ENCODE results near the gene FYN. TPM values are rescaled to one million over a fixed set of nuclear protein-coding genes. Genes with fewer than 3 reads are reported as not detected.
"Not testable (repeated sequence)": the region's sequence is repeated elsewhere in the genome, so short reads cannot be mapped to it uniquely, and the experiment has no call there.

The FYN gene
- total RNA-seq, 2 donors from 2014 or later = 78.9 to 98.7 TPM

DNA sequence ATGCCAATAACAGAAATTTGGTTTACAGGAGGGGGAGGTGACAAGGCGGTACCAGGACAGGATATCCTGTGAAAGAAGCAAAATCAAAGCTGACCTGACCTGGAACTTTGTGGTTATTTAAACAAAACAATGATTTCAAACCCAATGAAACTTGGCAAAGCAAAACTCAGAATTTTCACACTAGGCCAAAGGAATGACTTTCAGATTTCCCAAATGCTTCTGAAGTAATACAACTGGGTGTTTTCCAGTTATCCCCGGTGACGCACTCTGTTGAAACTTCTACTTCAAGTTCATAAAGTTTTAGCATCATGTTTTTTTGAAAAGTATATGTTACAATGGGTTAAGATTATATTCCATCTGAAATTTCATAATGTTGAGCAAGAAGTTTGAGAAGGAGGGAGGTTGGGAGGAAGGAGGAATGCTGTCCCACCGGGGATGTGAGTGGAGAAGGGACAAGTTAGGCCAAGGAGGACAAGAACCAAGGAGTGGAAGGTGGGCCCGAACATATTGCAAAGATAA is 189.4 kb downstream of the FYN start:
- Histone ChIP-seq H3K9me3 (no peaks in the 10 kb centered on the region), H3K36me3 (peaks cover 8% of the 10 kb centered on the region), H3K27me3 (no peaks in the 10 kb centered on the region), H3K4me3 (no peak overlapping the region), H3K4me1 (peaks cover 0 to 52% of the 10 kb centered on the region in 2 donors), H3K27ac (peak overlapping the region; percentile 72 to 82)
- TF ChIP-seq, protein P1, sequence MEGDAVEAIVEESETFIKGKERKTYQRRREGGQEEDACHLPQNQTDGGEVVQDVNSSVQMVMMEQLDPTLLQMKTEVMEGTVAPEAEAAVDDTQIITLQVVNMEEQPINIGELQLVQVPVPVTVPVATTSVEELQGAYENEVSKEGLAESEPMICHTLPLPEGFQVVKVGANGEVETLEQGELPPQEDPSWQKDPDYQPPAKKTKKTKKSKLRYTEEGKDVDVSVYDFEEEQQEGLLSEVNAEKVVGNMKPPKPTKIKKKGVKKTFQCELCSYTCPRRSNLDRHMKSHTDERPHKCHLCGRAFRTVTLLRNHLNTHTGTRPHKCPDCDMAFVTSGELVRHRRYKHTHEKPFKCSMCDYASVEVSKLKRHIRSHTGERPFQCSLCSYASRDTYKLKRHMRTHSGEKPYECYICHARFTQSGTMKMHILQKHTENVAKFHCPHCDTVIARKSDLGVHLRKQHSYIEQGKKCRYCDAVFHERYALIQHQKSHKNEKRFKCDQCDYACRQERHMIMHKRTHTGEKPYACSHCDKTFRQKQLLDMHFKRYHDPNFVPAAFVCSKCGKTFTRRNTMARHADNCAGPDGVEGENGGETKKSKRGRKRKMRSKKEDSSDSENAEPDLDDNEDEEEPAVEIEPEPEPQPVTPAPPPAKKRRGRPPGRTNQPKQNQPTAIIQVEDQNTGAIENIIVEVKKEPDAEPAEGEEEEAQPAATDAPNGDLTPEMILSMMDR (IDR thresholded peaks at IDR 0.05) = no peak
- DNase-seq (ENCODE audit: low spot score) = peak; percentile 88

DNA sequence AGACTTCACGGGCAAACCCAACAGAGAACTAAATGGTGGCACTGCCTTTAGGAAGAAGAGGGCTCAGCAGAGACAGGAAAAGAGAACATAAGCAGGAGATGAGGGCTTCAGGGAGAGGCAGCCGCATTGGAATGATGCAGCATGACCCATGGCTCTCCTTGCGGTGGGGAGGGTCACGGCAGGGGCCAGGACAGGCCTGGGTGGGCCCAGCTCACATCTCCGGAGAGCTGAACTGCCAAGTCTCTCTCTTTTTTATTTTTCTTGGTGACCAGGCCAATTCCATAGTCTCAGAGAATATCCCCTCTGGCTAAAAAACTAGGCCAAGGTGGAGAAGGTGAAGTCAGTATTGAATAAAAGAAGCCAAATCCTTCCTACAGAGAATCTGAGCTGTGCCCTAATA is 190.1 kb downstream of the FYN start:
- Histone ChIP-seq H3K9me3 (no peaks in the 10 kb centered on the region), H3K4me3 (no peak overlapping the region), H3K27me3 (no peaks in the 10 kb centered on the region), H3K4me1 (peaks cover 0 to 52% of the 10 kb centered on the region in 2 donors), H3K36me3 (peaks cover 8% of the 10 kb centered on the region), H3K27ac (peak overlapping the region; percentile 74 to 82)
- DNase-seq (ENCODE audit: low spot score) = no peak
- TF ChIP-seq, protein P1 (IDR thresholded peaks at IDR 0.05) = no peak

DNA sequence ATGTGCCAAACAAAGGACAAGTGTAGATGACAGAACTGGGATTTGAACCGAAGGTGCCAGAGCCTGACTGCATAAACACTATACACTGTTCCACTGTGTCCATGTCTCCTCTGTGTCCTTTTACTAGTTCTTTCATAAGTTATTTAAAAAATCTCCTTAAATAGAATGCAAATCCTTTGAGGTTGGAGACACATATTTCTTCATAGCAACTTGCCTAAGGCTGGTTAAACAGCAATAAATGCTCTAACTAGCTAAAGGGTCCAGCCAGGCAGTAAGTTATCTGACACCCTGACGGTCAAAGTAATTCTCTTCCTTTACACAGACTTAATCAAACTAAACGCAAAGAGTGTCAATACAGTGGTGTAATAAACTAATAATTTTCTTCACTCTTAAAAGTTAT is 191.4 kb downstream of the FYN start:
- Histone ChIP-seq H3K4me3 (no peak overlapping the region), H3K9me3 (no peaks in the 10 kb centered on the region), H3K4me1 (peaks cover 0 to 52% of the 10 kb centered on the region in 2 donors), H3K27ac (peak overlapping the region in 1 of 2 donors; percentile 82), H3K36me3 (peaks cover 8% of the 10 kb centered on the region), H3K27me3 (no peaks in the 10 kb centered on the region)
- TF ChIP-seq, protein P1 (IDR thresholded peaks at IDR 0.05) = no peak
- no peak for DNase-seq (ENCODE audit: low spot score)

DNA sequence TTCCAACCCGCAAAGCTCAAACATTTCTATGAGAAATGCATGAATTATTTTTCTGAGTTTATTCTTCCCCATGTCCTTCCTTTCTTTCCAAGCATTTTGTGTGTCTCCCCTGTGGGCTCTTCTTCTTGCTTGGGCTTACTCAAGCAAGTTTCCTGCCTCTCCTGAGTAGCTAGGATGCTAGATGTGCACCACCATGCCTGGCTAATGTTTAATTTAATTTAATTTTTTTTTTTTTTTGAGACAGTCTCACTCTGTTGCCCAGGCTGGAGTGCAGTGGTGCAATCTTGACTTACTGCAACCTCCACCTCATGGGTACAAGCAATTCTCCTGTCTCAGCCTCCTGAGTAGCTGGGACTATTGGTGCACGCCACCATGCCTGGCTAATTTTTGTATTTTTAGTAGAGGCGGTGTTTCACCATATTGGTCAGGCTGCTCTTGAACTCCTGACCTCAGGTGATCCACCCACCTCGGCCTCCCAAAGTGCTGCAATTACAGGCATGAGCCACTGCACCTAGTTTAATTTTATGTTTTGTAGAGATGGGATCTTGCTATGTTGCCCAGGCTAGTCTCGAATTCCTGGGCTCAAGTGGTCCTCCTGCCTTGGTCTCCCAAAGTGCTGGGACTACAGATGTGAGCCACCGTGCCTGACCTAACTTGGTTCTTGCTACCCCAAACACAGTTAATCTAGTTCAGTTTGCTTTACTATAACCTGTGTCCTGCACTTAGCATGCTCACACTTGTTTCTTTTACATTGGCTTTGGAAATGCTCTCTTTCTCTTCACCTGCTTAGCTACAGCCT is 192.2 kb downstream of the FYN start:
- peaks cover 0 to 47% of the 10 kb centered on the region in 2 donors for H3K4me1 ChIP-seq
- not testable (repeated sequence) for DNase-seq (ENCODE audit: low spot score); H3K4me3 ChIP-seq; H3K36me3 ChIP-seq; H3K27me3 ChIP-seq; H3K27ac ChIP-seq; H3K9me3 ChIP-seq

DNA sequence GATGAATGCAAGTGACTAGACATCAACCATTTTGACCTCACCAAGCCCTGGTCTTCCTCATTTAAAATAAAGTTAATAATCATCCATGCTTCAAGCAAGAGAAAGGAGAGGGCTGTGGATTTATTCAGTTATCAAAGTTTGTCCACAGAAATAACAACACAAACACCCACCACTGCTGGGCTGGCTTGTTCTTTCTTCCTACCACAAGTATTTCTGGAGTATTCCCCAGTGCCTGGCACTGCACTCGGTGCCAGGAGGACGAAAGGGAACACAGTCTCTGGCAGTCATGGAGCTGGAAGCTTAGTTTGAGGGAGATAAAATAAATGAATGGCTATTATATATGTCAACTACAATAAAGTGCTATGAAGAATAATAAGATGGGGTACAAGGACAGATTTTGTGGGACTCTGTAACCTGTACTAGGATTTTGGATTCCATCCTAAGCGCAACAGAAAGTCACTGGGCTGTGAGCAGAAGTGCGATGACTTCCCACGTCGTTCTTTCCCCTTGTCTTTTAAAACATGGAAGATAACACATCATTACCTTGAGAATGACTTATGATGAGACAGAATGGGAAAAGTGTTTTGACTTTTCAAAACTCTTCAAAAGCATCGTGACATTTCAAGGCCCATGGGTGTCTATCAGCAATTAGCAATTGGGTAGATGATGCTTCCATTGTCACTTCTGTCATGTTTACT is 193.1 kb downstream of the FYN start:
- TF ChIP-seq, protein P1 (IDR thresholded peaks at IDR 0.05) = no peak
- Histone ChIP-seq H3K4me1 (peaks cover 0 to 39% of the 10 kb centered on the region in 2 donors), H3K9me3 (no peaks in the 10 kb centered on the region), H3K27me3 (no peaks in the 10 kb centered on the region), H3K27ac (peak overlapping the region in 1 of 2 donors; percentile 27), H3K4me3 (no peak overlapping the region), H3K36me3 (peaks cover 8% of the 10 kb centered on the region)
- DNase-seq (ENCODE audit: low spot score) = no peak
